Caco-2 (cell line): Measurements from ENCODE around the gene SP2. TPM values are rescaled to one million over a fixed set of nuclear protein-coding genes. Genes with fewer than 3 reads are reported as not detected.

Experiments
- BruUV-seq: library from RNA; stranded (reverse); fragments of 400-500 nt; replicated peaks from 2 replicates; lab custom pipeline; 2021; lab: Mats Ljungman, UMichigan
- CTCF ChIA-PET: fragments of 300-600 bp; sonication (Branson Sonifier 250); formaldehyde crosslinking; loops from one replicate; lab custom pipeline; 2022; ENCODE audit warnings: antibody characterized with exemption; lab: Charles Lee
- POLR2A ChIA-PET: fragments of 300-600 bp; sonication (Branson Sonifier 250); formaldehyde crosslinking; loops from one replicate; lab custom pipeline; 2022; ENCODE audit warnings: antibody characterized with exemption; lab: Charles Lee
- DNase-seq, 2 experiments: peaks; one replicate each; pipeline versions ENCODE4 v3.0.0 to v3.0.0-alpha.2; 2020 to 2022
- H3K27me3 ChIP-seq: replicated peaks from 2 replicates; pipeline ENCODE4 v1.6.0; 2011; ENCODE audit warnings: low read length; ENCODE audit not compliant: control insufficient read depth, insufficient read depth
- H3K36me3 ChIP-seq: 2 replicates; pipeline ENCODE4 v1.5.1; 2011; ENCODE audit warnings: low read length; ENCODE audit not compliant: control insufficient read depth, insufficient read depth
- H3K4me1 ChIP-seq: fragments of 250-450 bp; sonication (Bioruptor Pico); 2 replicates; pipeline ENCODE4 v1.5.1; 2020; ENCODE audit warnings: mild to moderate bottlenecking
- H3K4me3 ChIP-seq: 2 replicates; pipeline ENCODE4 v1.5.1; 2011; ENCODE audit warnings: low read depth, mild to moderate bottlenecking, control low read depth, low read length
- H3K9me3 ChIP-seq: fragments of 250-450 bp; sonication (Bioruptor Pico); 2 replicates; pipeline ENCODE4 v1.5.1; 2020; ENCODE audit warnings: mild to moderate bottlenecking, moderate library complexity
- H3K27ac Mint-ChIP-seq: one replicate; pipeline ENCODE4 v1.8.0; 2022; ENCODE audit warnings: mixed read lengths; ENCODE audit not compliant: unreplicated experiment
- H3K27me3 Mint-ChIP-seq: one replicate; pipeline ENCODE4 v1.8.0; 2022; ENCODE audit warnings: mixed read lengths; ENCODE audit not compliant: insufficient read depth, unreplicated experiment
- H3K36me3 Mint-ChIP-seq: one replicate; pipeline ENCODE4 v1.8.0; 2022; ENCODE audit warnings: mild to moderate bottlenecking, mixed read lengths; ENCODE audit not compliant: insufficient read depth, unreplicated experiment
- H3K4me1 Mint-ChIP-seq: one replicate; pipeline ENCODE4 v1.8.0; 2022; ENCODE audit warnings: low read depth, mixed read lengths; ENCODE audit not compliant: unreplicated experiment
- H3K4me3 Mint-ChIP-seq: one replicate; pipeline ENCODE4 v1.8.0; 2022; ENCODE audit warnings: mild to moderate bottlenecking, moderate library complexity, mixed read lengths; ENCODE audit not compliant: unreplicated experiment
- H3K9me3 Mint-ChIP-seq: one replicate; pipeline ENCODE4 v1.8.0; 2022; ENCODE audit warnings: mixed read lengths; ENCODE audit not compliant: unreplicated experiment
- CTCF ChIP-seq, 2 experiments: fragments of 200-600 bp in 1 of 2; IDR thresholded peaks; 1 replicate in 1 of 2; 2 replicates in 1 of 2; pipeline versions ENCODE4 v1.5.1 to v1.8.0; 2011 to 2022; ENCODE audit warnings: antibody characterized with exemption in 1 of 2, control low read depth in 1 of 2, inconsistent platforms in 1 of 2, low read depth in 1 of 2, low read length in 1 of 2, mild to moderate bottlenecking in 1 of 2, moderate library complexity in 1 of 2; ENCODE audit not compliant: insufficient read depth in 1 of 2, severe bottlenecking in 1 of 2, unreplicated experiment in 1 of 2
- intact Hi-C: fragments of 100-400 bp; cut with micrococcal nuclease; formaldehyde crosslinking; loops from one replicate; pipeline ENCODE4 v1.10.0; 2022; ENCODE audit not compliant: unreplicated experiment
- total RNA-seq: library from RNA; stranded (reverse); gene quantifications from 2 replicates; pipeline ENCODE4 v1.2.3, GENCODE V29; 2022

SP2 gene
- total RNA-seq, 1 experiment from 2014 or later: 25.2 TPM

- intact Hi-C loops: no loop called here
- H3K4me1 ChIP-seq: peaks cover 2% of the 10 kb centered on the region; the same call in 1 of the 2 replicates
- peaks cover 12% of the 10 kb centered on the region for H3K27me3 Mint-ChIP-seq
- CTCF ChIA-PET: interaction anchor here (0.7 to 2.2 kb wide), 2 partner anchors 9 to 13 kb away, joined by 3 to 10 read pairs; no protein-coding TSS in a partner anchor
- no peak overlapping the region for H3K4me3 ChIP-seq
- H3K27me3 ChIP-seq: no peaks in the 10 kb centered on the region
- DNase-seq: no peak
- no peak overlapping the region for H3K4me3 Mint-ChIP-seq
- H3K27ac Mint-ChIP-seq: no peak overlapping the region
- H3K36me3 Mint-ChIP-seq: no peaks in the 10 kb centered on the region
- no peaks in the 10 kb centered on the region for H3K36me3 ChIP-seq
- H3K9me3 Mint-ChIP-seq: no peaks in the 10 kb centered on the region
- POLR2A ChIA-PET: interaction anchor here (1.2 kb wide), 1 partner anchor 28 kb away, joined by 5 read pairs; no protein-coding TSS in a partner anchor
- TF ChIP-seq CTCF (IDR thresholded peaks at IDR 0.05; ENCODE audit: insufficient read depth in 1 of 2, low read depth in 1 of 2, low read length in 1 of 2, severe bottlenecking in 1 of 2, unreplicated experiment in 1 of 2): no peak
- H3K4me1 Mint-ChIP-seq: peaks cover 6% of the 10 kb centered on the region
- no peaks in the 10 kb centered on the region for H3K9me3 ChIP-seq
- no TSS peak for BruUV-seq
Observed at GRCh38 chr17:47856830-47857229, 39.2 kb upstream of the SP2 start.

GRCh38 chr17:47857551-47858455, 38.2 kb upstream of the SP2 start:
- CTCF ChIA-PET: interaction anchor here (0.6 to 2.2 kb wide), 4 partner anchors 10 to 161 kb away, joined by 3 to 10 read pairs (median 5); partner anchors contain the start of gene SCRN2
- intact Hi-C loops: no loop called here
- TF ChIP-seq CTCF (IDR thresholded peaks at IDR 0.05; ENCODE audit: insufficient read depth in 1 of 2, low read depth in 1 of 2, low read length in 1 of 2, severe bottlenecking in 1 of 2, unreplicated experiment in 1 of 2): no peak
- POLR2A ChIA-PET: interaction anchor here (0.6 to 1.2 kb wide), 3 partner anchors 27 to 69 kb away, joined by 3 to 11 read pairs (median 5); no protein-coding TSS in a partner anchor
- Mint-ChIP-seq H3K36me3 (no peaks in the 10 kb centered on the region), H3K4me1 (no peaks in the 10 kb centered on the region), H3K27ac (no peak overlapping the region), H3K4me3 (no peak overlapping the region), H3K27me3 (peaks cover 12% of the 10 kb centered on the region), H3K9me3 (no peaks in the 10 kb centered on the region)
- peaks cover under 1% of the 10 kb centered on the region; the same call in 1 of the 2 replicates for H3K9me3 ChIP-seq
- no peaks in the 10 kb centered on the region for H3K27me3 ChIP-seq
- no peak for DNase-seq
- H3K4me1 ChIP-seq: peaks cover 5% of the 10 kb centered on the region
- H3K36me3 ChIP-seq: no peaks in the 10 kb centered on the region
- BruUV-seq: no TSS peak
- H3K4me3 ChIP-seq: no peak overlapping the region

GRCh38 chr17:47860386-47860785, 35.6 kb upstream of the SP2 start:
- H3K36me3 ChIP-seq: no peaks in the 10 kb centered on the region
- no peak overlapping the region for H3K27ac Mint-ChIP-seq
- POLR2A ChIA-PET: no interaction called here

More at GRCh38 chr17:47860386-47860785, 35.6 kb upstream of the SP2 start:
- Histone ChIP-seq H3K4me1 (peaks cover 19% of the 10 kb centered on the region), H3K9me3 (peaks cover 6% of the 10 kb centered on the region; the same call in 1 of the 2 replicates), H3K27me3 (no peaks in the 10 kb centered on the region), H3K4me3 (no peak overlapping the region)
- CTCF ChIA-PET: interaction anchor here (0.9 to 2.2 kb wide), 3 partner anchors 17 to 29 kb away, joined by 3 to 11 read pairs (median 7); partner anchors contain the start of gene SCRN2
- Mint-ChIP-seq H3K4me3 (no peak overlapping the region), H3K27me3 (peaks cover 3% of the 10 kb centered on the region), H3K4me1 (peaks cover 7% of the 10 kb centered on the region), H3K9me3 (no peaks in the 10 kb centered on the region), H3K36me3 (no peaks in the 10 kb centered on the region)
- no TSS peak for BruUV-seq
- no peak for TF ChIP-seq CTCF (IDR thresholded peaks at IDR 0.05; ENCODE audit: insufficient read depth in 1 of 2, low read depth in 1 of 2, low read length in 1 of 2, severe bottlenecking in 1 of 2, unreplicated experiment in 1 of 2)
- intact Hi-C loops: loop anchor here (1.0 kb wide), 1 partner anchor 9 kb away; the partner anchor contains the start of gene SP6
- DNase-seq: no peak
